Activated naive CD4-positive, alpha-beta T cell treated with anti-CD3 and anti-CD28 coated beads for 36 hours (primary cell): ENCODE data around the gene LRFN4. TPM values are rescaled to one million over a fixed set of nuclear protein-coding genes. Genes with fewer than 3 reads are reported as not detected.
A peak's percentile ranks its signal among the peaks of the same experiment; 100 is the strongest.

Experiments
- CTCF ChIA-PET: fragments of 350-600 bp; sonication (Branson Sonifier 250); formaldehyde crosslinking; loops from one replicate; lab custom pipeline; 2021; ENCODE audit warnings: antibody characterized with exemption; lab: Charles Lee
- DNase-seq: peaks from one replicate; pipeline ENCODE4 v3.0.0-alpha.2; 2020
- H3K27ac Mint-ChIP-seq: one replicate; pipeline ENCODE4 v1.8.0; 2021; ENCODE audit warnings: mild to moderate bottlenecking, mixed read lengths
- H3K27me3 Mint-ChIP-seq: one replicate; pipeline ENCODE4 v1.8.0; 2021; ENCODE audit warnings: low read depth, mixed read lengths
- H3K36me3 Mint-ChIP-seq: one replicate; pipeline ENCODE4 v1.8.0; 2021; ENCODE audit warnings: low read depth, mixed read lengths
- H3K4me1 Mint-ChIP-seq: one replicate; pipeline ENCODE4 v1.8.0; 2021; ENCODE audit warnings: low read depth, mixed read lengths
- H3K4me3 Mint-ChIP-seq: one replicate; pipeline ENCODE4 v1.8.0; 2021; ENCODE audit warnings: mild to moderate bottlenecking, moderate library complexity, mixed read lengths
- H3K9me3 Mint-ChIP-seq: one replicate; pipeline ENCODE4 v1.8.0; 2021; ENCODE audit warnings: mixed read lengths
- intact Hi-C: fragments of 100-400 bp; cut with micrococcal nuclease; formaldehyde crosslinking; loops from one replicate; pipeline ENCODE4 v1.15.1; 2023
- total RNA-seq, 2 experiments: library from RNA; stranded (reverse); gene quantifications; one replicate each; pipeline ENCODE4 v1.2.3, GENCODE V29; 2021

The LRFN4 gene
- total RNA-seq, 2 experiments from 2014 or later: 13.3 to 16.1 TPM

GRCh38 chr11:66854729-66855211 is 2.1 kb upstream of the LRFN4 start:
- Mint-ChIP-seq H3K4me3 (no peak overlapping the region), H3K27ac (no peak overlapping the region), H3K9me3 (no peaks in the 10 kb centered on the region), H3K36me3 (peaks cover 2% of the 10 kb centered on the region), H3K4me1 (peaks cover 11% of the 10 kb centered on the region), H3K27me3 (no peaks in the 10 kb centered on the region)
- DNase-seq: no peak
- CTCF ChIA-PET: interaction anchor here (1.2 kb wide), 1 partner anchor 16 kb away, joined by 3 read pairs; no protein-coding TSS in a partner anchor
- intact Hi-C loops: loop anchor here (5.0 kb wide), 1 partner anchor 103 kb away; the partner anchor contains the start of gene PC

GRCh38 chr11:66855574-66856495 is 1.0 kb upstream of the LRFN4 start:
- Mint-ChIP-seq H3K4me1 (peaks cover 11% of the 10 kb centered on the region), H3K4me3 (peak overlapping the region; percentile 87), H3K27ac (peak overlapping the region; percentile 30), H3K9me3 (no peaks in the 10 kb centered on the region), H3K27me3 (no peaks in the 10 kb centered on the region), H3K36me3 (peaks cover 2% of the 10 kb centered on the region)
- intact Hi-C loops: loop anchor here (1.0 to 5.0 kb wide), 2 partner anchors 13 to 101 kb away; partner anchors contain the start of genes PC and RCE1
- CTCF ChIA-PET: interaction anchor here (0.7 to 1.2 kb wide), 2 partner anchors 17 to 219 kb away, joined by 3 read pairs; no protein-coding TSS in a partner anchor
- peak; percentile 89 for DNase-seq

- Mint-ChIP-seq H3K27ac (no peak overlapping the region), H3K4me1 (peaks cover 3% of the 10 kb centered on the region), H3K36me3 (peaks cover 2% of the 10 kb centered on the region), H3K4me3 (peak overlapping the region; percentile 66), H3K27me3 (no peaks in the 10 kb centered on the region), H3K9me3 (no peaks in the 10 kb centered on the region)
- DNase-seq: no peak
- intact Hi-C loops: loop anchor here (5.0 kb wide), 1 partner anchor 100 kb away; the partner anchor contains the start of gene PC
- CTCF ChIA-PET: no interaction called here
Measured at GRCh38 chr11:66857234-66857926, 516 bp downstream of the LRFN4 start.

- Mint-ChIP-seq H3K4me3 (peak overlapping the region; percentile 66), H3K36me3 (peaks cover 2% of the 10 kb centered on the region), H3K27me3 (no peaks in the 10 kb centered on the region), H3K27ac (no peak overlapping the region), H3K4me1 (peaks cover 3% of the 10 kb centered on the region), H3K9me3 (no peaks in the 10 kb centered on the region)
- intact Hi-C loops: loop anchor here (5.0 kb wide), 1 partner anchor 99 kb away; the partner anchor contains the start of gene PC
- CTCF ChIA-PET: no interaction called here
- DNase-seq: no peak
Measured at GRCh38 chr11:66857927-66858185, 992 bp downstream of the LRFN4 start.

- no peaks in the 10 kb centered on the region for H3K9me3 Mint-ChIP-seq
- H3K27me3 Mint-ChIP-seq: no peaks in the 10 kb centered on the region
- no peak overlapping the region for H3K27ac Mint-ChIP-seq
- no peak for DNase-seq
- peaks cover 2% of the 10 kb centered on the region for H3K36me3 Mint-ChIP-seq
- intact Hi-C loops: loop anchor here (5.0 kb wide), 1 partner anchor 99 kb away; the partner anchor contains the start of gene PC
- H3K4me3 Mint-ChIP-seq: peak overlapping the region; percentile 66
- peaks cover 3% of the 10 kb centered on the region for H3K4me1 Mint-ChIP-seq
- CTCF ChIA-PET: no interaction called here
Measured at GRCh38 chr11:66858186-66858938, 1.5 kb downstream of the LRFN4 start.

- Mint-ChIP-seq H3K27me3 (no peaks in the 10 kb centered on the region), H3K36me3 (peaks cover 2% of the 10 kb centered on the region), H3K9me3 (no peaks in the 10 kb centered on the region), H3K27ac (no peak overlapping the region), H3K4me1 (peaks cover 3% of the 10 kb centered on the region), H3K4me3 (no peak overlapping the region)
- DNase-seq: no peak
- CTCF ChIA-PET: no interaction called here
- intact Hi-C loops: loop anchor here (5.0 kb wide), 1 partner anchor 98 kb away; the partner anchor contains the start of gene PC
Measured at GRCh38 chr11:66858939-66859685, 2.2 kb downstream of the LRFN4 start.

GRCh38 chr11:66859686-66860448 is 3.0 kb downstream of the LRFN4 start:
- intact Hi-C loops: loop anchor here (5.0 kb wide), 1 partner anchor 97 kb away; the partner anchor contains the start of gene PC
- CTCF ChIA-PET: no interaction called here

GRCh38 chr11:66860449-66860831 is 3.6 kb downstream of the LRFN4 start:
- Mint-ChIP-seq H3K4me1 (peaks cover 3% of the 10 kb centered on the region), H3K36me3 (peaks cover 2% of the 10 kb centered on the region), H3K4me3 (no peak overlapping the region), H3K27me3 (no peaks in the 10 kb centered on the region), H3K9me3 (no peaks in the 10 kb centered on the region), H3K27ac (no peak overlapping the region)
- intact Hi-C loops: no loop called here
- CTCF ChIA-PET: no interaction called here
- no peak for DNase-seq

More at GRCh38 chr11:66859686-66860448, 3.0 kb downstream of the LRFN4 start:
- H3K27me3 Mint-ChIP-seq: no peaks in the 10 kb centered on the region
- no peak for DNase-seq
- H3K4me3 Mint-ChIP-seq: no peak overlapping the region
- H3K9me3 Mint-ChIP-seq: no peaks in the 10 kb centered on the region
- H3K36me3 Mint-ChIP-seq: peaks cover 2% of the 10 kb centered on the region
- peaks cover 3% of the 10 kb centered on the region for H3K4me1 Mint-ChIP-seq
- H3K27ac Mint-ChIP-seq: no peak overlapping the region

GRCh38 chr11:66861038-66861773 is 4.3 kb downstream of the LRFN4 start:
- no peaks in the 10 kb centered on the region for H3K9me3 Mint-ChIP-seq
- intact Hi-C loops: no loop called here
- H3K36me3 Mint-ChIP-seq: peaks cover 2% of the 10 kb centered on the region
- no peaks in the 10 kb centered on the region for H3K27me3 Mint-ChIP-seq
- H3K4me3 Mint-ChIP-seq: no peak overlapping the region
- no peak overlapping the region for H3K27ac Mint-ChIP-seq
- DNase-seq: no peak
- no peaks in the 10 kb centered on the region for H3K4me1 Mint-ChIP-seq
- CTCF ChIA-PET: interaction anchor here (0.6 kb wide), 1 partner anchor 58 kb away, joined by 3 read pairs; no protein-coding TSS in a partner anchor

GRCh38 chr11:66861774-66862558 is 5.1 kb downstream of the LRFN4 start:
- Mint-ChIP-seq H3K4me3 (no peak overlapping the region), H3K4me1 (no peaks in the 10 kb centered on the region), H3K27ac (no peak overlapping the region), H3K36me3 (peaks cover 2% of the 10 kb centered on the region), H3K9me3 (no peaks in the 10 kb centered on the region), H3K27me3 (no peaks in the 10 kb centered on the region)
- DNase-seq: no peak
- CTCF ChIA-PET: interaction anchor here (0.6 kb wide), 1 partner anchor 57 kb away, joined by 3 read pairs; no protein-coding TSS in a partner anchor
- intact Hi-C loops: no loop called here
